B cell (primary cell): Measurements from ENCODE around the gene ACP1. TPM values are rescaled to one million over a fixed set of nuclear protein-coding genes. Genes with fewer than 3 reads are reported as not detected.

Source experiments
- ATAC-seq: fragments of 200-7000 bp; cut with Tn5 transposase; one replicate; pipeline ENCODE4 v1.10.0; 2021; ENCODE audit warnings: low read depth, mild to moderate bottlenecking, moderate number of reproducible peaks, moderate library complexity
- CTCF ChIA-PET: fragments of 350-600 bp; sonication (Branson Sonifier 250); formaldehyde crosslinking; loops from one replicate; lab custom pipeline; 2021; ENCODE audit warnings: antibody characterized with exemption, inconsistent platforms; lab: Charles Lee
- POLR2A ChIA-PET: fragments of 350-600 bp; sonication (Branson Sonifier 250); formaldehyde crosslinking; loops from one replicate; lab custom pipeline; 2021; ENCODE audit warnings: antibody characterized with exemption; lab: Charles Lee
- DNase-seq: peaks from one replicate; pipeline ENCODE4 v3.0.0; 2013
- H2AFZ ChIP-seq: 2 replicates; pipeline ENCODE4 v1.6.1; 2012; ENCODE audit warnings: mild to moderate bottlenecking, low read depth, low read length; ENCODE audit not compliant: insufficient read depth, poor library complexity, severe bottlenecking
- H3K27ac ChIP-seq, 2 donors: 1 replicate in 1 of 2; 2 replicates in 1 of 2; pipeline ENCODE4 v1.5.1; 2012 to 2013; ENCODE audit warnings: low read length in 2 of 2, mild to moderate bottlenecking in 2 of 2, moderate library complexity in 1 of 2
- H3K27me3 ChIP-seq, 4 experiments: fragments of 200-600 bp in 1 of 4; sonication (generic) in 1 of 4; replicated peaks in 1 of 4; 1 replicate in 2 of 4; 2 replicates in 2 of 4; pipeline versions ENCODE4 v1.6.1 to v1.7.0; 2013 to 2016; ENCODE audit warnings: low read length in 3 of 4, mild to moderate bottlenecking in 2 of 4, mixed read lengths in 1 of 4, moderate library complexity in 1 of 4; ENCODE audit not compliant: insufficient read depth in 4 of 4, control insufficient read depth in 3 of 4; ENCODE audit errors: control extremely low read depth in 1 of 4
- H3K36me3 ChIP-seq, 2 experiments: replicated peaks in 1 of 2; 1 replicate in 1 of 2; 2 replicates in 1 of 2; pipeline versions ENCODE4 v1.6.1 to v1.7.1; 2013; ENCODE audit warnings: low read length in 1 of 2; ENCODE audit not compliant: insufficient read depth in 2 of 2, control insufficient read depth in 1 of 2; ENCODE audit errors: control extremely low read depth in 1 of 2, extremely low read depth in 1 of 2
- H3K4me1 ChIP-seq, 2 donors: fragments of 200-600 bp in 1 of 2; sonication (generic) in 1 of 2; 1 replicate in 1 of 2; 2 replicates in 1 of 2; pipeline versions ENCODE4 v1.5.1 to v1.6.1; 2013 to 2017; ENCODE audit warnings: low read length in 2 of 2; ENCODE audit not compliant: control insufficient read depth in 2 of 2, insufficient read depth in 2 of 2
- H3K4me2 ChIP-seq: replicated peaks from 2 replicates; pipeline ENCODE3; 2012; ENCODE audit warnings: mild to moderate bottlenecking, low read depth, low read length; ENCODE audit not compliant: poor library complexity, severe bottlenecking
- H3K4me3 ChIP-seq, 5 experiments: fragments of 200-600 bp in 1 of 5; sonication (generic) in 1 of 5; 1 replicate in 3 of 5; 2 replicates in 2 of 5; pipeline versions ENCODE4 v1.5.1 to v1.7.0; 2011 to 2016; ENCODE audit warnings: low read length in 4 of 5, mild to moderate bottlenecking in 4 of 5, low read depth in 2 of 5, control low read depth in 1 of 5, moderate library complexity in 1 of 5; ENCODE audit not compliant: insufficient read depth in 1 of 5; ENCODE audit errors: control extremely low read depth in 1 of 5, extremely low read depth in 1 of 5
- H3K79me2 ChIP-seq: fragments of 200-600 bp; sonication (generic); one replicate; pipeline ENCODE4 v1.6.0; 2016; ENCODE audit warnings: low read length; ENCODE audit not compliant: control insufficient read depth, insufficient read depth
- H3K9ac ChIP-seq: fragments of 200-600 bp; sonication (generic); 2 replicates; pipeline ENCODE4 v1.6.1; 2017; ENCODE audit warnings: mild to moderate bottlenecking, low read length, moderate library complexity
- H3K9me3 ChIP-seq, 3 donors: one replicate each; pipeline versions ENCODE4 v1.6.1 to v1.7.1; 2013; ENCODE audit warnings: low read length in 2 of 3; ENCODE audit not compliant: control insufficient read depth in 2 of 3, insufficient read depth in 1 of 3; ENCODE audit errors: control extremely low read depth in 1 of 3
- H4K20me1 ChIP-seq: 2 replicates; pipeline ENCODE4 v1.6.0; 2012; ENCODE audit warnings: mild to moderate bottlenecking, low read length; ENCODE audit not compliant: insufficient read depth, control insufficient read depth, poor library complexity, severe bottlenecking
- H3K27ac Mint-ChIP-seq: one replicate; pipeline ENCODE4 v1.8.0; 2021; ENCODE audit warnings: mixed read lengths
- H3K27me3 Mint-ChIP-seq: one replicate; pipeline ENCODE4 v1.8.0; 2021; ENCODE audit warnings: mixed read lengths
- H3K4me1 Mint-ChIP-seq: one replicate; pipeline ENCODE4 v1.8.0; 2021; ENCODE audit warnings: mixed read lengths
- H3K4me3 Mint-ChIP-seq: one replicate; pipeline ENCODE4 v1.8.0; 2021; ENCODE audit warnings: mixed read lengths
- H3K9me3 Mint-ChIP-seq: one replicate; pipeline ENCODE4 v1.8.0; 2022; ENCODE audit warnings: mixed read lengths; ENCODE audit not compliant: insufficient read depth
- CTCF ChIP-seq: fragments of 200-600 bp; IDR thresholded peaks from one replicate; pipeline ENCODE4 v1.8.0; 2022; ENCODE audit warnings: antibody characterized with exemption, mild to moderate bottlenecking
- EZH2 ChIP-seq: IDR thresholded peaks from 2 replicates; pipeline ENCODE4 v1.6.1; 2012; ENCODE audit warnings: borderline replicate concordance, low read depth, mild to moderate bottlenecking, moderate library complexity, low read length; ENCODE audit not compliant: insufficient read depth, poor library complexity, severe bottlenecking
- WGBS: methylation state at CpG from one replicate; pipeline ENCODE4 v1.1.5; 2013; ENCODE audit warnings: missing lambda C conversion rate; ENCODE audit not compliant: insufficient coverage; 5-methylcytosine and 5-hydroxymethylcytosine counted together
- intact Hi-C: fragments of 100-400 bp; cut with micrococcal nuclease; formaldehyde crosslinking; loops from one replicate; pipeline ENCODE4 v1.10.0; 2022
- polyA plus RNA-seq: library from polyadenylated mRNA; depleted of rRNA; stranded (reverse); fragments of >200 nt; gene quantifications from 2 replicates; pipeline ENCODE4 v1.2.3, GENCODE V29; 2012
- total RNA-seq, 2 donors: library from RNA; stranded (reverse); fragments of 120-200 nt in 1 of 2; gene quantifications; 1 replicate in 1 of 2; 2 replicates in 1 of 2; pipeline versions ENCODE4 v1.2.3 to v1.2.4, GENCODE V29; 2013 to 2022

ACP1 gene
- total and polyA plus RNA-seq, 2 donors (not counting 1 experiment from before 2014, with no cell fraction given) = 70.2 to 87.8 TPM

- no peak overlapping the region for H3K4me2 ChIP-seq
- peaks cover 0 to 21% (median 16%) of the 10 kb centered on the region in 4 experiments for H3K27me3 ChIP-seq
- ATAC-seq = no peak
- no peak for DNase-seq
- no peak overlapping the region for H3K4me3 ChIP-seq
- peaks cover 0 to 6% of the 10 kb centered on the region in 2 experiments for H3K36me3 ChIP-seq
- no peak overlapping the region for H3K9ac ChIP-seq
- no peaks in the 10 kb centered on the region for H3K79me2 ChIP-seq
- H3K9me3 Mint-ChIP-seq = no peaks in the 10 kb centered on the region
- H3K4me3 Mint-ChIP-seq = peak overlapping the region; percentile 2
- no peak overlapping the region for H2AFZ ChIP-seq
- CTCF ChIA-PET = interaction anchor here (0.7 to 2.5 kb wide), 3 partner anchors 10 to 47 kb away, joined by 3 to 7 read pairs (median 4); no protein-coding TSS in a partner anchor
- no peak for TF ChIP-seq CTCF
- TF ChIP-seq EZH2 = no peak
- no peak overlapping the region for H3K27ac Mint-ChIP-seq
- H3K4me1 Mint-ChIP-seq = peaks cover 13% of the 10 kb centered on the region
- H3K27me3 Mint-ChIP-seq = peaks cover 23% of the 10 kb centered on the region
- H3K9me3 ChIP-seq = no peaks in the 10 kb centered on the region
- no peak overlapping the region for H3K27ac ChIP-seq
- WGBS = no CpG with 5 or more reads among the region's 1 CpG
- POLR2A ChIA-PET = no interaction called here
- intact Hi-C loops = no loop called here
- H4K20me1 ChIP-seq = peaks cover 4% of the 10 kb centered on the region
- peaks cover 13 to 20% of the 10 kb centered on the region in 2 donors for H3K4me1 ChIP-seq
Measured at GRCh38 chr2:285531-285930, 20.8 kb downstream of the ACP1 start.

- Histone ChIP-seq H2AFZ (no peak overlapping the region), H3K9ac (no peak overlapping the region), H3K9me3 (no peaks in the 10 kb centered on the region), H3K27me3 (peaks cover 0 to 25% (median 19%) of the 10 kb centered on the region in 4 experiments), H3K79me2 (no peaks in the 10 kb centered on the region), H3K27ac (no peak overlapping the region), H4K20me1 (peaks cover 4% of the 10 kb centered on the region), H3K4me3 (no peak overlapping the region), H3K4me2 (no peak overlapping the region), H3K4me1 (peaks cover 13 to 20% of the 10 kb centered on the region in 2 donors), H3K36me3 (peaks cover 0 to 5% of the 10 kb centered on the region in 2 experiments)
- TF ChIP-seq EZH2 (no peak), CTCF (no peak)
- ATAC-seq (no peak), DNase-seq (no peak)
- H3K4me3 Mint-ChIP-seq = peak overlapping the region; percentile 45
- H3K9me3 Mint-ChIP-seq = no peaks in the 10 kb centered on the region
- WGBS = 88% methylated on average over 5 of the region's 6 CpGs
- H3K27me3 Mint-ChIP-seq = peaks cover 23% of the 10 kb centered on the region
- no peak overlapping the region for H3K27ac Mint-ChIP-seq
- ChIA-PET POLR2A (no interaction called here), CTCF (interaction anchor here (0.7 to 2.5 kb wide), 2 partner anchors 39 to 46 kb away, joined by 3 to 7 read pairs; no protein-coding TSS in a partner anchor)
- intact Hi-C loops = no loop called here
- peaks cover 13% of the 10 kb centered on the region for H3K4me1 Mint-ChIP-seq
Measured at GRCh38 chr2:286035-286434, 21.3 kb downstream of the ACP1 start.
